SHP77 (cell line): ENCODE data around the gene ICE1.
"Not testable (repeated sequence)": the region's sequence is repeated elsewhere in the genome, so short reads cannot be mapped to it uniquely, and the experiment has no call there.

ENCODE experiments used
- DNase-seq, 2 experiments: peaks; one replicate each; lab custom pipeline; 2025; lab: John Stamatoyannopoulos, UW

Gene ICE1

GRCh38 chr5:5492087-5492933 lies 69.8 kb downstream of the ICE1 start:
- DNase-seq: peak; percentile 78 to 79

- not testable (repeated sequence) for DNase-seq
These were observed 70.4 kb downstream of the ICE1 start for GRCh38 chr5:5492934-5493271.

- no peak for DNase-seq
These were observed 72.3 kb downstream of the ICE1 start for GRCh38 chr5:5494489-5495402.

GRCh38 chr5:5497152-5497788 lies 74.8 kb downstream of the ICE1 start:
- DNase-seq: peak; percentile 69 to 79

GRCh38 chr5:5499442-5499841 lies 77.0 kb downstream of the ICE1 start:
- no peak for DNase-seq

GRCh38 chr5:5504325-5504724 lies 81.8 kb downstream of the ICE1 start:
- DNase-seq: no peak

- no peak for DNase-seq
These were observed 83.3 kb downstream of the ICE1 start for GRCh38 chr5:5505815-5506214.

GRCh38 chr5:5508391-5508790 lies 85.9 kb downstream of the ICE1 start:
- DNase-seq: no peak

GRCh38 chr5:5511904-5512416 lies 89.5 kb downstream of the ICE1 start:
- DNase-seq: no peak

GRCh38 chr5:5512543-5512942 lies 90.1 kb downstream of the ICE1 start:
- no peak for DNase-seq

- DNase-seq: not testable (repeated sequence)
These were observed 98.1 kb downstream of the ICE1 start for GRCh38 chr5:5520622-5521021.

GRCh38 chr5:5521029-5521428 lies 98.6 kb downstream of the ICE1 start:
- DNase-seq: no peak

GRCh38 chr5:5521478-5521877 lies 99.0 kb downstream of the ICE1 start:
- DNase-seq: no peak

- DNase-seq: no peak
These were observed 99.9 kb downstream of the ICE1 start for GRCh38 chr5:5522336-5522735.

- peak in 1 of 2 experiments; percentile 8 for DNase-seq
These were observed 100.6 kb downstream of the ICE1 start for GRCh38 chr5:5523066-5523505.

GRCh38 chr5:5524327-5524726 lies 101.8 kb downstream of the ICE1 start:
- DNase-seq: no peak

- DNase-seq: no peak
These were observed 108.9 kb downstream of the ICE1 start for GRCh38 chr5:5531371-5531770.

- no peak for DNase-seq
These were observed 110.0 kb downstream of the ICE1 start for GRCh38 chr5:5532306-5533076.

- DNase-seq: peak; percentile 12 to 27
These were observed 111.5 kb downstream of the ICE1 start for GRCh38 chr5:5533927-5534326.

- DNase-seq: no peak
These were observed 111.9 kb downstream of the ICE1 start for GRCh38 chr5:5534333-5534732.

GRCh38 chr5:5536871-5537270 lies 114.4 kb downstream of the ICE1 start:
- no peak for DNase-seq
